HG03442 (cell line): ENCODE measurements around the gene PTPRD.

Experiments
- ATAC-seq: cut with Tn5 transposase; IDR thresholded peaks from one replicate; pipeline ENCODE4 v1.9.1; 2021; ENCODE audit warnings: mild to moderate bottlenecking, moderate library complexity; ENCODE audit not compliant: unreplicated experiment

The PTPRD gene

GRCh38 chr9:10612641-10613398 lies at the start of gene PTPRD:
Gene PTPRD (minus strand): TSS chr9:10613002.
- ATAC-seq: peak; percentile 98

- no peak for ATAC-seq
Observed at GRCh38 chr9:10661994-10662393, 49.2 kb upstream of the PTPRD start.

GRCh38 chr9:10661376-10661775 lies 48.6 kb upstream of the PTPRD start:
- ATAC-seq: no peak

GRCh38 chr9:10651012-10651411 lies 38.2 kb upstream of the PTPRD start:
- no peak for ATAC-seq

GRCh38 chr9:10649076-10649475 lies 36.3 kb upstream of the PTPRD start:
- ATAC-seq: no peak

GRCh38 chr9:10633785-10634184 lies 21.0 kb upstream of the PTPRD start:
- ATAC-seq: no peak

GRCh38 chr9:10614196-10614800 lies 1.5 kb upstream of the PTPRD start:
- no peak for ATAC-seq

- ATAC-seq: no peak
Observed at GRCh38 chr9:10613419-10613818, 617 bp upstream of the PTPRD start.

- no peak for ATAC-seq
Observed at GRCh38 chr9:10605388-10605787, 7.4 kb downstream of the PTPRD start.

- no peak for ATAC-seq
Observed at GRCh38 chr9:10604927-10605326, 7.9 kb downstream of the PTPRD start.

GRCh38 chr9:10597801-10598200 lies 15.0 kb downstream of the PTPRD start:
- no peak for ATAC-seq

GRCh38 chr9:10594482-10594881 lies 18.3 kb downstream of the PTPRD start:
- ATAC-seq: no peak

GRCh38 chr9:10586407-10586806 lies 26.4 kb downstream of the PTPRD start:
- no peak for ATAC-seq

- no peak for ATAC-seq
Observed at GRCh38 chr9:10571699-10572098, 41.1 kb downstream of the PTPRD start.

- no peak for ATAC-seq
Observed at GRCh38 chr9:10566848-10567247, 46.0 kb downstream of the PTPRD start.

- ATAC-seq: no peak
Observed at GRCh38 chr9:10562581-10563343, 50.0 kb downstream of the PTPRD start.

- ATAC-seq: no peak
Observed at GRCh38 chr9:10548348-10548747, 64.5 kb downstream of the PTPRD start.

- no peak for ATAC-seq
Observed at GRCh38 chr9:10538073-10538472, 74.7 kb downstream of the PTPRD start.

- ATAC-seq: no peak
Observed at GRCh38 chr9:10534850-10535249, 78.0 kb downstream of the PTPRD start.

- no peak for ATAC-seq
Observed at GRCh38 chr9:10525972-10526371, 86.8 kb downstream of the PTPRD start.

- no peak for ATAC-seq
Observed at GRCh38 chr9:10523164-10523563, 89.6 kb downstream of the PTPRD start.

- no peak for ATAC-seq
Observed at GRCh38 chr9:10512144-10512543, 100.7 kb downstream of the PTPRD start.
